SK-N-SH treated with all-trans-retinoic acid at 6 μM for 48 hours (cell line): ENCODE data around the gene ZNF569.

Experiments
- ATAC-seq: fragments of 200-7000 bp; cut with Tn5 transposase; 3 replicates; pipeline ENCODE4 v1.9.1; 2020; ENCODE audit warnings: mild to moderate bottlenecking, moderate library complexity
- ARNTL ChIP-seq: fragments of 450-650 bp; formaldehyde crosslinking; IDR thresholded peaks from 2 replicates; pipeline ENCODE4 v1.5.0; 2020; ENCODE audit warnings: low read depth, mild to moderate bottlenecking, moderate library complexity, borderline replicate concordance
- BACH2 ChIP-seq: fragments of 250-450 bp; sonication (Bioruptor Pico); IDR thresholded peaks from 2 replicates; pipeline ENCODE4 v1.9.0; 2021; ENCODE audit warnings: mild to moderate bottlenecking, borderline replicate concordance
- CREB5 ChIP-seq: fragments of 250-450 bp; sonication (Bioruptor Pico); IDR thresholded peaks from 2 replicates; pipeline ENCODE4 v1.5.1; 2020; ENCODE audit warnings: low read depth, mild to moderate bottlenecking, moderate library complexity
- CSDC2 ChIP-seq: fragments of 250-450 bp; sonication (Bioruptor Pico); IDR thresholded peaks from 2 replicates; pipeline ENCODE4 v1.5.0; 2020; ENCODE audit warnings: mild to moderate bottlenecking, moderate library complexity
- CSRNP3 ChIP-seq: fragments of 250-450 bp; sonication (Bioruptor Pico); IDR thresholded peaks from 2 replicates; pipeline ENCODE4 v1.5.1; 2021; ENCODE audit warnings: mild to moderate bottlenecking, moderate library complexity
- ESRRG ChIP-seq: fragments of 250-450 bp; sonication (Bioruptor Pico); IDR thresholded peaks from 2 replicates; pipeline ENCODE4 v1.6.1; 2021; ENCODE audit warnings: mild to moderate bottlenecking
- OSR1 ChIP-seq: fragments of 250-450 bp; sonication (Bioruptor Pico); IDR thresholded peaks from 2 replicates; pipeline ENCODE4 v1.8.0; 2022; ENCODE audit warnings: moderate library complexity, mild to moderate bottlenecking, inconsistent platforms
- POU6F1 ChIP-seq: fragments of 250-450 bp; sonication (Bioruptor Pico); IDR thresholded peaks from 2 replicates; pipeline ENCODE4 v1.8.0; 2021; ENCODE audit warnings: low read depth, mild to moderate bottlenecking, moderate library complexity, borderline replicate concordance
- PPARA ChIP-seq: fragments of 250-450 bp; sonication (Bioruptor Pico); IDR thresholded peaks from 2 replicates; pipeline ENCODE4 v1.5.0; 2020; ENCODE audit warnings: mild to moderate bottlenecking, borderline replicate concordance
- RARB ChIP-seq: fragments of 250-450 bp; sonication (Bioruptor Pico); IDR thresholded peaks from 2 replicates; pipeline ENCODE4 v1.8.0; 2021; ENCODE audit warnings: mild to moderate bottlenecking, moderate library complexity
- SNAI2 ChIP-seq: fragments of 250-450 bp; sonication (Bioruptor Pico); IDR thresholded peaks from 2 replicates; pipeline ENCODE4 v1.5.0; 2020; ENCODE audit warnings: mild to moderate bottlenecking, moderate library complexity
- TCF4 ChIP-seq: fragments of 250-450 bp; sonication (Bioruptor Pico); IDR thresholded peaks from 2 replicates; pipeline ENCODE4 v1.8.0; 2021; ENCODE audit warnings: mild to moderate bottlenecking, moderate library complexity, borderline replicate concordance
- TSHZ2 ChIP-seq: fragments of 250-450 bp; sonication (Bioruptor Pico); IDR thresholded peaks from 2 replicates; pipeline ENCODE4 v1.5.0; 2020; ENCODE audit warnings: mild to moderate bottlenecking, moderate library complexity
- ZC3H10 ChIP-seq: fragments of 250-450 bp; sonication (Bioruptor Pico); IDR thresholded peaks from 2 replicates; pipeline ENCODE4 v1.5.1; 2021; ENCODE audit warnings: mild to moderate bottlenecking, moderate library complexity
- ZFP3 ChIP-seq: fragments of 250-450 bp; sonication (Bioruptor Pico); IDR thresholded peaks from 2 replicates; pipeline ENCODE4 v1.5.0; 2020; ENCODE audit warnings: mild to moderate bottlenecking, moderate library complexity
- ZNF565 ChIP-seq: fragments of 450-650 bp; formaldehyde crosslinking; conservative IDR thresholded peaks from 2 replicates; pipeline ENCODE4 v1.5.0; 2020; ENCODE audit warnings: low read depth, mild to moderate bottlenecking, moderate library complexity
- ZNF8 ChIP-seq: fragments of 450-650 bp; formaldehyde crosslinking; IDR thresholded peaks from 2 replicates; pipeline ENCODE4 v1.5.0; 2020; ENCODE audit warnings: mild to moderate bottlenecking, moderate library complexity

Gene ZNF569

GRCh38 chr19:37389234-37389633 is 78.0 kb downstream of the ZNF569 start:
- ATAC-seq: no peak
- TF ChIP-seq BACH2 (CRISPR knock-in tag): no peak

GRCh38 chr19:37370880-37371661 is 96.2 kb downstream of the ZNF569 start, which contains the start of gene ZNF527:
ZNF527 (plus strand) TSS chr19:37371099; CDS start chr19:37374199, 3,100 bp downstream.
- TF ChIP-seq CREB5 (CRISPR knock-in tag): no peak
- no peak for TF ChIP-seq ARNTL (CRISPR knock-in tag)
- no peak for TF ChIP-seq ZNF8
- TF ChIP-seq CSDC2 (CRISPR knock-in tag): no peak
- TF ChIP-seq CSRNP3 (CRISPR knock-in tag): no peak
- no peak for TF ChIP-seq OSR1 (CRISPR knock-in tag)
- no peak for TF ChIP-seq ZFP3 (CRISPR knock-in tag)
- no peak for TF ChIP-seq ZNF565 (CRISPR knock-in tag)
- peak; percentile 99 for ATAC-seq

- ATAC-seq: peak; percentile 45
Observed at GRCh38 chr19:37370386-37370879, 96.8 kb downstream of the ZNF569 start.

GRCh38 chr19:37362733-37363132 is 104.5 kb downstream of the ZNF569 start:
- ATAC-seq: no peak
- TF ChIP-seq SNAI2 (CRISPR knock-in tag): no peak
- no peak for TF ChIP-seq ZC3H10 (CRISPR knock-in tag)
- TF ChIP-seq ZNF8: no peak
- no peak for TF ChIP-seq ZNF565 (CRISPR knock-in tag)
- TF ChIP-seq CREB5 (CRISPR knock-in tag): no peak
- no peak for TF ChIP-seq TCF4 (CRISPR knock-in tag)
- no peak for TF ChIP-seq OSR1 (CRISPR knock-in tag)
- TF ChIP-seq PPARA (CRISPR knock-in tag): no peak
- TF ChIP-seq ZFP3 (CRISPR knock-in tag): no peak
- TF ChIP-seq POU6F1: no peak

- TF ChIP-seq ZNF8 (no peak), RARB (CRISPR knock-in tag) (no peak), TSHZ2 (CRISPR knock-in tag) (no peak), ZC3H10 (CRISPR knock-in tag) (no peak), ESRRG (CRISPR knock-in tag) (no peak), TCF4 (CRISPR knock-in tag) (no peak)
- no peak for ATAC-seq
Observed at GRCh38 chr19:37361994-37362393, 105.2 kb downstream of the ZNF569 start.
